PC-9 (cell line): Measurements from ENCODE around the gene LCK.

ENCODE experiments used
- CTCF ChIP-seq: fragments of 200-600 bp; sonication (generic); conservative IDR thresholded peaks from 2 replicates; pipeline ENCODE4 v1.6.1; 2017; ENCODE audit warnings: mixed run types, antibody characterized with exemption, mild to moderate bottlenecking, moderate library complexity
- EZH2 ChIP-seq: fragments of 200-600 bp; sonication (generic); IDR thresholded peaks from 2 replicates; pipeline ENCODE4 v1.8.0; 2017; ENCODE audit warnings: antibody characterized with exemption, low read depth

GRCh38 chr1:32220746-32221580 is 30.1 kb upstream of the LCK start:
- TF ChIP-seq CTCF: no peak
- TF ChIP-seq EZH2: no peak
